Stimulated activated CD4-positive, alpha-beta T cell treated with anti-CD3 and anti-CD28 coated beads, Interleukin-1b, Interleukin-23, amount 100 ng/mL, for 24 hours (primary cell): Measurements from ENCODE around the gene SPN.
"Not testable (repeated sequence)": the region's sequence is repeated elsewhere in the genome, so short reads cannot be mapped to it uniquely, and the experiment has no call there.

Experiments used
- DNase-seq, 4 experiments: peaks; one replicate each; pipeline ENCODE4 v3.0.0-alpha.2; 2020; ENCODE audit warnings: low read depth in 4 of 4, low spot score in 1 of 4

Gene SPN

DNA sequence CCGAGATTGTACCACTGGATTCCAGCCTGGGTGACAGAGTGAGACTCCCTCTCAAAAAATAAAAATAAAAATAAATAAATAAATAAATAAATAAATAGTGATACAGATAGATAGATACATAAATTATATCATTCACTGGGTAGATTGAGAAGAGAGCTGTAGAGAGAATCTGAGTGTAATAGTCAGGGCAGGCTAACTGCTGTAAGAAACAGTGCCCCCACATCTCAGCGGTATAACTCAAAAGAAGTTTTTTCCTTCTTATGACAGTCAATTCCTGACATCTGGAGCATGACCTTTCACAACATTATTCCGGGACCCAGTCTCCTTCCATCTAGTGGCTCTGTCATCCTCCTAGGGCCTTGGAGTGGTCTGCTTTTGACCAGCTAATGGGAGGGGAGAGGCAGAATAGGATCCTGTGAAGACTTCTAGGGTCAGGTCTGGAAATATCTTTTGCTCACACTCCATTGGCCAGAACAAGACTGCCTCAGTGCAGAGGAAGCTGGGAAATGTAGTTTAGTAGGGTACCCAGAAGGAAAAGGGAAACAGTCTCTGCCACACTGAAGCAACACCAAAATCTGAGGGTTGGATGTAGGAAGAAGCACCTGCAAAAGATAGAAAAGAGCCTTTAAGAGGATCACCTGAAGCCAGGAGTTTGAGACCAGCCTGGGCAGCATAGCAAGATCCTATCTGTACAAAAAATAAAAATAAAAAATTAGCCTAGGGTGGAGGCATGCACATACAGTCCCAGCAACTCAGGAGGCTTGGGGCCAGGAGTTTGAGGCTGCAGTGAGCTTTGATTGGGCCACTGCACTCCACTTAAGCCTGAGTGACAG is 13.0 kb downstream of the SPN start:
- DNase-seq = no peak

DNA sequence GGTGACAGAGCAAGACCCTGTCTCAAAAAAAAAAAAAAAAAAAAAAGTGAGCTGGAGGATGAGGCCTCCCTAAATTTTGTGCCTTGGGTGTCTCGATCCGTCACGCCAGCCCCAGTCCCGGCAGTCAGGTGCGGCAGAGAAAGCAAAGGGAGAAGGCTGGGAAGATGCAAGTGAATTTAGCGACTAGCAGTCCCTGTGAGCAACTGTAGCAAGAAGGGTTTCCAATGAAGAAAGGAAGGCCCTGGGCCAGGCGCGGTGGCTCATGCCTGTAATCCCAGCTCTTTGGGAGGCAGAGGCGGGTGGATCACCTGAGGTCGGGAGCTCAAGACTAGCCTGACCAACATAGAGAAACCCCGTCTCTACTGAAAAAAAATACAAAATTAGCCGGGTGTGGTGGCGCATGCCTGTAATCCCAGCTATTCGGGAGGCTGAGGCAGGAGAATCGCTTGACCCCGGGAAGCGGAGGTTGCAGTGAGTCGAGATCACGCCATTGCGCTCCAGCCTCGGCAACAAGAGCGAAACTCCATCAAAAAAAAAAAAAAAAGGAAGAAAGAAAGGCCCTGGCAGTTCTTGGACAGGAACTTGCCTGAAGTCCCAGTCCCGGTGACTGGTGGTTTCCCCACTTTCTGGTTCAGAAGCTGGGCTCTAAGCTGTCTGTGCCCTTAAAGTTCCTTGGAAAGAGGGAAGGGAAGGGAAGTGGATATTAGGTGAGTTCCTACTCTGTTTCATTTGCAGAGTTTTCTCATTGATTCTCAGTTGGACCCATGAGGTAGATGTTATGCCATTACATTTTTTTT is 14.1 kb downstream of the SPN start:
- DNase-seq = no peak

DNA sequence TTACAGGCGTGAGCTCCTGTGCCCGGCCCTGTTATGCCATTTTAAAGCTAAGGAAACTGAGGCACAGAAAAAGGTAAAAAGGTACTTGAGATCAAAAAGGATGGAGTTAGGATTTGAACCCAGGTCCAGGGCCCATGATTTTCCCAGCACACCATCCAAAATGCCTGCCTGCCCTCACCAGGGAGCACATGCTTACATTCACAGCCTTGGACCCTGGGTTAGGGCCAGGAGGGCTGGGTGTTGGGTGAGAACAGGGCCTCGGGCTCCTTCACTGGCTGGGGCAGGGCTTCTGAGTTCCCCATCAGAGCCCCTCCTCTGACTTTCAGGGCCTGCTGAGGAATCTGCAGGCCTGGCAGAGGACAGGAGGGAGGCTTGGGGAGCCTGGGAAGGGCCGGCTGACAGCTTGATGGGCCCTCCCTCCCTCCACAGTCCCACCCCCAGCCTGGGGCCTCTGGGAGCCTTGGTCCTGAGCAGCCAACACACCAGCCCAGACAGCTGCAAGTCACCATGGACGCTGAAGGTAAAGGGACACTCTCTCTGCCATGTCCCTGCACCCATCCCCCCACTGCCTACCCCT is 15.7 kb downstream of the SPN start, which contains the start of gene QPRT:
Gene QPRT (plus strand): TSS at position 490 of the 577 bp plus-strand sequence. CDS start 18 bp downstream, at position 508.
- DNase-seq = no peak

DNA sequence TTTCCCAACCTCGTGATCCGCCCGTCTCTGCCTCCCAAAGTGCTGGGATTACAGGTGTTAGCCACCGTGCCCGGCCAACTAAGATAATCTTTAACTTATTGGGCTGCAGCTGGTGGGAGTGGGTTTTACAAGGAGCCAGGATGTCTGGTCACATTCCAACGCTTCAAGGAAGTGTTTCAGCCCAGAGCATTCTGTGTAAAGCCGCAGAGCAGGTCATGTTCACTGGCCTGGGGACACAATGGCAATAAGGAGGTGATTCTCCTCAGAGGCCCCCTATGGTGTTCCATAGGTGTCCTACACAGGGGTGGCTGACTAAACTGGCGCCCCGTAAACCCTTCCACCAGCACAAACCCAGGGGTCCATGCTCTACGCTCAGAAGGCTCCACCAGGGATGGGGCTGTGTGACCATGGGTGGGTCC is 17.1 kb downstream of the SPN start:
- DNase-seq = no peak

DNA sequence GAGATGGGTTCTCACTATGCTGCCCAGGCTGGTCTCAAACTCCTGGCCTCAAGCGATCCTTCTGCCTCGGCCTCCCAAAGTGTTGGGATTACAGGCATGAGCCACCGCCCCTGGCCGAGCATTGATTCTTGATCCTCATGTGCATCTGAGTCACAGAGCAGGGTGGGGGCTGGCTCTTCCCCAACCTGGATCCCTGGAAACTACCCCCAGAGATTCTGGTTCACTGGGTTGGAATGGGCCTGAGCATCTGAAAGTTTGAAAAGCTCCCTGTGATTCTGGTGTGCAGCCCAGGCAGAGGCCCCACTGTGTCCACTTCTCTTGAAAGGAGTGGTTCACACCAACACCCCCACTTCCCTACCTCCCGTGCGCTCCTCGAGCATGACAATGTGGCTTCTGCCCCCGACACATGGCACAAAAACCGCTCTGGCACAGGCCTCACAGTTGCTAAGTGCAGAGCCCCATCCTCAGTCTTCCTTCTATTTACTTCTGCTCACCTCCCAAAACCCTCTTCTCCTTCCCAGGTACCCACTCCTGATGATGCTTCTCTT is 20.6 kb downstream of the SPN start:
- no peak for DNase-seq

DNA sequence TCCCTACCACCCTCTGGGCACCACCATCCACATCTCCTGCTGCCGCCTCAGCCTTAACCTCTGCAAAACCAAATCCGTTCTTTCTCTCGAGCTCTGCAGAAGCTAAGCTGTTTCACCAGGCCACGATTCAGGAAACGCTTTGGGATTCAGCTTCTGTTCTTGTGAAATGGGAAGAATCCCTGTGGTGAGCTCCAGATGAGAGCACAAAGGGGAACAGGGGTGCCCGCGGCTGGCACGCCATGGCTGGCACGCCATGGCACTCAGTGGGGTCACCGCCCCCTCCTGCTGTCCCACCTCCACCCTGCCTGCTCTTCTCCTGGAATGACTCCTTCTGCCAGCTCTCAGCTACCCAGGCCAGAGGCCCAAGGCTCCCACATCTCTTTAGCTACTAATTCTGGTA is 21.6 kb downstream of the SPN start:
- no peak for DNase-seq

DNA sequence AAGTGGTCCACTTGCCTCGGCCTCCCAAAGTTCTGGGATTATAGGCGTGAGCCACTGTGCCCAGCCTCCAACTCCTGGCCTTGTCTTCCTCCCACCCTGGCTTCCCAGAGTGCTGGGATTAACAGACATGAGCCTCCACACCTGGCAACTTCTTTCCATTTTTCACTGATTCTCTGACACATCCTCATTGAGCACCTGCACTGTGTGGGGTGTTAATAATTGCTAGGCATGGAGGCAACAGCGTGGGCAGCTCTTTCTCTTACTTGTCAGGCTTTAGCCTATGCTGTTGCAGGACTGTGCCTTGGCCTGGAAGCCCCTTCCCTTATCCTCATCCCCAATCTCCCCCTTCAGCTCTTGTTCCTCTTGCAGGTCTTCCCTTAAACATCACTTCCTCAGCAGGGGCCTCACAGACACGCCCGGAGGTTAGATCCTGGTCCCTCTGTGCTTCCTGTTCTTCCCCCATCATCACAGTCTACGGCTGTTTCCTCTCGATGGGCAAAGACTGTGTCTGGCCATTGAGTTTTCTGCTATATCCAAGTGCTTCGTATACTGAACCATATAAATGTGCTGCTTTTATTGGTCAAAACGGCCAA is 23.8 kb downstream of the SPN start:
- DNase-seq = no peak

DNA sequence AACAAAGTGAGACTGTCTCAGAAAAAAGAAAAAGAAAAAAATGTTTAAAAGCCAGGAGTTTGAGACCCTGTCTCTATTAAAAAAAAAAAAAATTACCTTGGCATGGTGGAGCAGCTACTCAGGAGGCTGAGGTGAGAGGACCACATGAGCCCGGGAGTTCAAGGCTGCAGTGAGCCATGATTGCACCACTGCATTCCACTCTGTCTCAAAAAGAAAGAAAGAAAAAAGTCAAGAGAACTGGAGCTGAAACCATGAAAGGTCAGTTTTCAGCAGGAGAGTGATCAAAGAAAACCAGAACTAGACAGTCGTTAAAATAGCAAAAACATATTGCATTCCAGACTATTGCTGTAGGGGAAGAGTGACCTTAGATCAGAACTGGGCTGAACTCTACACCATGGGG is 24.7 kb downstream of the SPN start:
- DNase-seq = no peak

DNA sequence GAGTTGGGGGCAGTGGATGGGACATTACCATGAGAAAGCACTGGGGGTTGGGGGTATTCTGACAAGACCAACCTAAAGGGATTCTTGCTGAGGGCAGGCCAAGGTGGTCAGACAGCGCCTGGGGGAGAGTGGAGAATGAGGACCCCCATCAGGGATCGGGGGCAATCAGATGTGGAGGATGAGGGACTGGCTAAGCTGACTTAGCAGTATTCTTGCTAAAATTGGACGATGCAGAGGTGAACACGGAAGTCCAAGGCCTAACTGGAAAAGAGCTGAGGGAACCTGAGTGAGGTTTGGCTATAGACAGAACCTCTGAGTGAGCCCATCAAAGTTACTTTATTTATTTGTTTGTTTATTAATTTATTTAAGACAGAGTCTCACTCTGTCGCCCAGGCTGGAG is 25.1 kb downstream of the SPN start:
- DNase-seq = no peak

DNA sequence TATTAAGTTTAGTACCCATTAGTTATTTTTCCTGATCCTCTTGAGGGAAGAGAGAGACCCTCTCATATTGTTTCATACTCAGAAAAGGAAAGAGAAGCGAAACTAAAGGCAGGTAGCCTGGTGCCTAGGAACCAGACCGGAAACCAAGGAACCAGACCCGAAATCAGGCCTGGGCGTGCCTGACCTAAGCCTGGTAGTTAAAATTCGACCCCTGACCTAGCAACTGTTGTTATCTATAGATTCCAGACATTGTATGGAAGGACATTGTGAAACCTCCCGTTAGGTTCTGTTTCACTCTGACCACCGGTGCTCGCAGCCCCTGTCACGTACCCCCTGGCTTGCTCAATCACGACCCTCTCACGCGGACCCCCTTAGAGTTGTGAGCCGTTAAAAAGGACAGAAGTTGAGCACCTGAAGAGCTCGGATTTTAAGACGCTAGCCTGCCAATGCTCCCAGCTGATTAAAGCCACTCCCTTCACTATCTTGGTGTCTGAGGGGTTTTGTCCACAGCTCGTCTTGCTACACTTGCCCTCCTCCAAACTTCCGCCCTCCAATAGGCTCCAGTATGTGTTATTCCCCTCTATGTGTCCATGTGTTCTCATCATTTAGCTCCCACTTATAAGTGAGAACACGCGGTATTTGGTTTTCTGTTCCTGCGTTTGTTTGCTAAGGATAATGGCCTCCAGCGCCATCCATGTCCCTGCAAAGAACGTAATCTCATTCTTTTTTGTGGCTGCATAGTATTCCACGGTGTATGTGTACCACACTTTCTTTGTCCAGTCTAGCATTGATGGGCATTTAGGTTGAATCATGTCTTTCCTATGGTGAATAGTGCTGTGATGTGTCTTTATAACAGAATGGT is 26.7 kb downstream of the SPN start:
- not testable (repeated sequence) for DNase-seq

DNA sequence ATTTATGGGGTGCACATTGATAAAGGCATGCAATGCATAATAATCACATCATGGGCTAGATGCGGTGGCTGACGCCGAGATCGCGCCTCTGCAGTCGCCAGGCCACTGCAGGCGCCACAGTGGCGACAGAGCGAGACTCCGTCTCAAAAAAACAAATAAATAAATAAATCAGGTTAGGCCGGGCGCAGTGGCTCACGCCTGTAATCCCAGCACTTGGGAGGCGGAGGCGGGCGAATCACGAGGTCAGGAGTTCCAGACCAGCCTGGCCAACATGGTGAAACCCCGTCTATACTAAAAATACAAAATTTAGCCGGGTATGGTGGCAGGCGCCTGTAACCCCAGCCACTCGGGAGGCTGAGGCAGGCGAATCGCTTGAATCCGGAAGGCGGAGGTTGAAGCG is 29.6 kb downstream of the SPN start:
- not testable (repeated sequence) for DNase-seq

DNA sequence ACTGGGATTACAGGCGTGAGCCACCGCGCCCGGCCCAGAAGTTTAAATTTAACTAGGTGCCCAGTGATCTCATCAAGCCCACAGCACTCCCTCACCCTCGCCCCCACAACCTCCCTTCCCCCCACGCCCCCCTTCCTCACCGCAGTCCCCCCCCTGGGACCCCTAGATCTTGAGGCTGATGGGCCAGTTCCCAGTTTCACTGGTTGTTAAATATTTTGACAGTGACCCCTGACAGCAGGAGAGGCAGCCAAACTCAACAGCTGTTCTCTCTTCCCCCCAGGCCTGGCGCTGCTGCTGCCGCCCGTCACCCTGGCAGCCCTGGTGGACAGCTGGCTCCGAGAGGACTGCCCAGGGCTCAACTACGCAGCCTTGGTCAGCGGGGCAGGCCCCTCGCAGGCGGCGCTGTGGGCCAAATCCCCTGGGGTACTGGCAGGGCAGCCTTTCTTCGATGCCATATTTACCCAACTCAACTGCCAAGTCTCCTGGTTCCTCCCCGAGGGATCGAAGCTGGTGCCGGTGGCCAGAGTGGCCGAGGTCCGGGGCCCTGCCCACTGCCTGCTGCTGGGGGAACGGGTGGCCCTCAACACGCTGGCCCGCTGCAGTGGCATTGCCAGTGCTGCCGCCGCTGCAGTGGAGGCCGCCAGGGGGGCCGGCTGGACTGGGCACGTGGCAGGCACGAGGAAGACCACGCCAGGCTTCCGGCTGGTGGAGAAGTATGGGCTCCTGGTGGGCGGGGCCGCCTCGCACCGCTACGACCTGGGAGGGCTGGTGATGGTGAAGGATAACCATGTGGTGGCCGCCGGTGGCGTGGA is 31.5 kb downstream of the SPN start:
- no peak for DNase-seq

DNA sequence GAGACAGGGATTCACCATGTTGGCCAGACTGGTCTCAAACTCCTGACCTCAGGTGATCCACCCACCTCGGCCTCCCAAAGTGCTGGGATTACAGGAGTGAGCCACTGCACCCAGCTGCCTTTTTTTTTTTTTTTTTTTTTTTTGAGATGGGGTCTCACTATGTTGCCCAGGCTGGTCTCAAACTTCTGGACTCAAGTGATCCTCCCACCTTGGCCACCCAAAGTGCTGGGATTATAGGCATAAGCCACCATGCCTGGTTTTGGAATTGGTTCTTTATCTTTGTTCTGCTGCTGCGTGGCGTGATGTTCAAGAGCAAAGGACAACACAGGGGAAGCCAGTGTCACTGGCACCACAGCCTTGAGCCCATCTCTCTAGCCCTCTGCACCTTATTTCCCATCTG is 32.6 kb downstream of the SPN start:
- not testable (repeated sequence) for DNase-seq

DNA sequence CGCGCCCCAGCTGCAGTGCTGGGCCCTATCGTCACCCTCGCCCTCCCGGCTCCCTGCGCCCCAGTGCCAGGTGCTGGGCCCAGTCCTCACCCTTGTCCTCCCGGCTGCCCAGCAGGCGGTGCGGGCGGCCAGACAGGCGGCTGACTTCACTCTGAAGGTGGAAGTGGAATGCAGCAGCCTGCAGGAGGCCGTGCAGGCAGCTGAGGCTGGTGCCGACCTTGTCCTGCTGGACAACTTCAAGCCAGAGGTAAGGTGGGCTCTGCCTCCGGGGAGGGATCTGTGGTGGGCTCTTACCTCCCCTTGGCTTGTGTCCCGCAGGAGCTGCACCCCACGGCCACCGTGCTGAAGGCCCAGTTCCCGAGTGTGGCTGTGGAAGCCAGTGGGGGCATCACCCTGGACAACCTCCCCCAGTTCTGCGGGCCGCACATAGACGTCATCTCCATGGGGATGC is 33.9 kb downstream of the SPN start:
- no peak for DNase-seq

DNA sequence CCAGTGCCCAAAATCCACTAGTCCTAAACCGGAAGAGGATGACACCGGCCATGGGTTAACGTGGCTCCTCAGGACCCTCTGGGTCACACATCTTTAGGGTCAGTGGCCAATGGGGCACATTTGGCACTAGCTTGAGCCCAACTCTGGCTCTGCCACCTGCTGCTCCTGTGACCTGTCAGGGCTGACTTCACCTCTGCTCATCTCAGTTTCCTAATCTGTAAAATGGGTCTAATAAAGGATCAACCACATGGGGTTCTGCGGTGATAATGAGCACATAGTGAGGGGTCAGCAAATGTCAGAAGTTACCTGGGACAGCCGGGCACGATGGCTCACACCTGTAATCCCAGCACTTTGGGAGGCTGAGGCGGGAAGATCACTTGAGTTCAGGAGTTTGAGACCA is 34.3 kb downstream of the SPN start:
- no peak for DNase-seq

DNA sequence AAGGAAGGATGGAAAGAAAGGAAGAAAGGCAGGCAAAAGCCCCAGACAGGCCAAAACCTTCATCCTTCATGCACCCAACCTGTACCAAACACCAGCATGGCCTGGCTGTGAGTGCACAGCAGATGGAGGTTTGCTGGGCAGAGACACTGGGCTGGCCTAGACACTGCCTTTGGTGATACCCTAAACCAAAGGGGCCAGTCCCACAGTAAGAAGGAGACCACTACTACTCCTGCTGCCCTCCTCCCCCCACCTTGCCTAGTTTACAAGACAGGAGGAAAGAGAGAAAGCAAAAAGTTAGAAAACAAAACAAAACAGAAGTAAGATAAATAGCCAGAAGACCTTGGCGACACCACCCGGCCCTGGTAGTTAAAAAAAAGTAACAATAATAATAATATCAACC is 35.0 kb downstream of the SPN start:
- no peak for DNase-seq

DNA sequence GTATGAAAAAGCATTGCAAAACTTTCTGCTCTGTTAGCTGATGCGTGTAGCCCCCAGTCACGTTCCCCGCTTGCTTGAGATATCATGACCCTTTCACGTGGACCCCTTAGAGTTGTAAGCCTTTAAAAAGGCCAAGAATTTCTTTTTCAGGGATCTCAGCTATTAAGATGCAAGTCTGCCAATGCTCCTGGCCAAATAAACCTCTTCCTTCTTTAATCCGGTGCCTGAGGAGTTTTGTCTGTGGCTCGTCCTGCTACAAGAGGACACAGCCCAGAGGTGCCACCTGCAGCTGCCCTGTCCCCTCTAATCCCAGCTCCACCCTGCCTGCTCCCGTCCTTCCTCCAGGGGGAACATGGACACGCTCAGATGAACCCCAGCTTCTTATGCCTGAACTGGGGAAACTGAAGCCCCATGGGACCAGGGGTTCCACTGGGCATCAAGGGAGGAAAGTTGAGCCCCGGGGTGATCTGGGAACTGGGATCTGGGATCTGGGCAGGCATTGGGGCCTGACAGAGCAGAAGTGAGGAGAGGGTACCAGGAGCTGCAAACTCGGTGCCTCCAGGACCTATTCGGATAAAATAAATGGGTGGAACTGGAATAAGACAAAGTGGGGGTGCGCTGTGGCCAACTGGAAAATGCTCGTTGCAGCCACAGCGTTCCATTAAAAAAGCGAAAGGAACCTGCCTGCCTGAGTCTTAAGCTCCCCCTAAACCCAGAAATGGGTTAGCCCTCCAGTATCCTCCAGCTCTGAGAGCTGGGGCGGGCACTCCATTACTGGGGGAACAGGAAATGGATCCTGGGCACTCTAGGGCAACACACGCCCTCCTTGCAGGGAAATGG is 35.7 kb downstream of the SPN start:
- no peak for DNase-seq
